CD4-positive, CD25-positive, alpha-beta regulatory T cell (primary cell): ENCODE results near the gene APOA1. TPM values are rescaled to one million over a fixed set of nuclear protein-coding genes. Genes with fewer than 3 reads are reported as not detected.

ENCODE experiments used
- ATAC-seq, 2 donors: fragments of 150-1000 bp; cut with Tn5 transposase; one replicate each; pipeline ENCODE4 v1.10.0; 2021; ENCODE audit warnings: low read depth in 2 of 2, moderate number of reproducible peaks in 2 of 2, moderate library complexity in 1 of 2
- DNase-seq, 3 donors: peaks; one replicate each; pipeline versions ENCODE4 v3.0.0 to v3.0.0-alpha.2; 2012 to 2022; ENCODE audit warnings: mixed read lengths in 1 of 3
- H3K27ac ChIP-seq: one replicate; pipeline ENCODE4 v1.7.0; 2013; ENCODE audit warnings: mild to moderate bottlenecking, low read length; ENCODE audit not compliant: insufficient read depth, poor library complexity, severe bottlenecking
- H3K27me3 ChIP-seq: one replicate; pipeline ENCODE4 v1.7.0; 2013; ENCODE audit warnings: low read length; ENCODE audit not compliant: control insufficient read depth, insufficient read depth
- H3K36me3 ChIP-seq: one replicate; pipeline ENCODE4 v1.7.0; 2013; ENCODE audit warnings: mild to moderate bottlenecking, low read length, moderate library complexity; ENCODE audit not compliant: control insufficient read depth, insufficient read depth
- H3K4me1 ChIP-seq: 2 replicates; pipeline ENCODE4 v1.7.0; 2013; ENCODE audit warnings: mild to moderate bottlenecking, low read length; ENCODE audit not compliant: insufficient read depth, control insufficient read depth, poor library complexity, severe bottlenecking
- H3K4me3 ChIP-seq: one replicate; pipeline ENCODE4 v1.7.0; 2013; ENCODE audit warnings: low read depth, mild to moderate bottlenecking, low read length, moderate library complexity
- H3K9me3 ChIP-seq, 2 experiments: 1 replicate in 1 of 2; 2 replicates in 1 of 2; pipeline ENCODE4 v1.7.0; 2013; ENCODE audit warnings: low read length in 2 of 2, mild to moderate bottlenecking in 1 of 2, moderate library complexity in 1 of 2; ENCODE audit not compliant: control insufficient read depth in 2 of 2
- H3K27ac Mint-ChIP-seq, 3 donors: one replicate each; pipeline ENCODE4 v1.8.0; 2020 to 2022; ENCODE audit warnings: mild to moderate bottlenecking in 3 of 3, mixed read lengths in 3 of 3, moderate library complexity in 2 of 3
- H3K27me3 Mint-ChIP-seq: one replicate; pipeline ENCODE4 v1.8.0; 2022; ENCODE audit warnings: mild to moderate bottlenecking, mixed read lengths
- H3K36me3 Mint-ChIP-seq: one replicate; pipeline ENCODE4 v1.8.0; 2020; ENCODE audit warnings: mixed read lengths
- H3K4me1 Mint-ChIP-seq, 4 donors: one replicate each; pipeline ENCODE4 v1.8.0; 2020 to 2022; ENCODE audit warnings: mixed read lengths in 4 of 4, mild to moderate bottlenecking in 1 of 4
- H3K4me3 Mint-ChIP-seq, 4 donors: one replicate each; pipeline ENCODE4 v1.8.0; 2020 to 2022; ENCODE audit warnings: mild to moderate bottlenecking in 4 of 4, mixed read lengths in 4 of 4, moderate library complexity in 3 of 4
- H3K9me3 Mint-ChIP-seq, 7 donors: one replicate each; pipeline ENCODE4 v1.8.0; 2020 to 2022; ENCODE audit warnings: mixed read lengths in 7 of 7, mild to moderate bottlenecking in 3 of 7, moderate library complexity in 2 of 7
- polyA plus RNA-seq, 4 donors: library from polyadenylated mRNA; unstranded; fragments of 300-500 nt; fragmentation: Illumina TruSeq; gene quantifications; one replicate each; pipeline ENCODE4 v1.2.3, GENCODE V29; 2021
- total RNA-seq: library from RNA; stranded (reverse); gene quantifications from one replicate; pipeline ENCODE4 v1.2.3, GENCODE V29; 2022

Gene APOA1
- total and polyA plus RNA-seq, 5 donors from 2014 or later: 0.34 TPM; not detected in 4

- peaks cover 0 to 1% (median 0%) of the 10 kb centered on the region in 7 donors for H3K9me3 Mint-ChIP-seq
Measured at GRCh38 chr11:116874251-116874650, 36.8 kb upstream of the APOA1 start.

DNA sequence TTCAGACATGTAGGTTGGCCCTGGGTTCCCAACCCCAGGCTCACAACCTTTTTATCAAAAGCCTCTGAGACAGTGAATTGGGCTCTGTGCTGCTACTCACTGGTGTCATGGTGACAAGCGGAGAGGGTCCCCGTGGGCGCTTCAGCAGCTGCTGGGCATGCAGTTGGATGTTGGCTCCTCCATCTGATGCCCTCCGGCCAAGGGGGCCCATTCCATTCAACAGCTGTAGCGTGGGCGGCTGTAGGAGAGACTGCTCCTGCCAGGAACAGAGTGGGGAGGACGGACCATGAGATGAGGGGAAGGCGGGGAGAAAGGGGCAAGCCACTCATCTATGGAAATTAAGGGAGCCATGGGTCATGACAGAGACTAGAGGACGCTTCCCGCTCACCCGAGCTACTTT, 36.0 kb upstream of the APOA1 start:
- Histone ChIP-seq H3K9me3 (no peaks in the 10 kb centered on the region), H3K36me3 (peaks cover 69% of the 10 kb centered on the region), H3K4me3 (no peak overlapping the region), H3K27ac (no peak overlapping the region), H3K4me1 (no peaks in the 10 kb centered on the region), H3K27me3 (no peaks in the 10 kb centered on the region)
- H3K9me3 Mint-ChIP-seq: peaks cover 0 to 1% (median 0%) of the 10 kb centered on the region in 7 donors
- H3K4me1 Mint-ChIP-seq: peaks cover 0 to 10% (median 0%) of the 10 kb centered on the region in 4 donors
- ATAC-seq: no peak
- peaks cover 57% of the 10 kb centered on the region for H3K36me3 Mint-ChIP-seq
- no peak for DNase-seq
- no peaks in the 10 kb centered on the region for H3K27me3 Mint-ChIP-seq
- H3K4me3 Mint-ChIP-seq: no peak overlapping the region
- no peak overlapping the region for H3K27ac Mint-ChIP-seq

More at GRCh38 chr11:116874251-116874650, 36.8 kb upstream of the APOA1 start:
- ATAC-seq: no peak
- H3K27me3 ChIP-seq: no peaks in the 10 kb centered on the region
- H3K27ac ChIP-seq: no peak overlapping the region
- H3K27me3 Mint-ChIP-seq: no peaks in the 10 kb centered on the region
- no peak for DNase-seq
- no peaks in the 10 kb centered on the region for H3K4me1 ChIP-seq
- H3K4me3 ChIP-seq: no peak overlapping the region
- H3K36me3 Mint-ChIP-seq: peaks cover 53% of the 10 kb centered on the region
- no peak overlapping the region for H3K4me3 Mint-ChIP-seq
- no peaks in the 10 kb centered on the region for H3K9me3 ChIP-seq
- H3K4me1 Mint-ChIP-seq: peaks cover 0 to 10% (median 0%) of the 10 kb centered on the region in 4 donors
- peaks cover 60% of the 10 kb centered on the region for H3K36me3 ChIP-seq
- H3K27ac Mint-ChIP-seq: peak overlapping the region in 2 of 3 donors; percentile 29 to 71

DNA sequence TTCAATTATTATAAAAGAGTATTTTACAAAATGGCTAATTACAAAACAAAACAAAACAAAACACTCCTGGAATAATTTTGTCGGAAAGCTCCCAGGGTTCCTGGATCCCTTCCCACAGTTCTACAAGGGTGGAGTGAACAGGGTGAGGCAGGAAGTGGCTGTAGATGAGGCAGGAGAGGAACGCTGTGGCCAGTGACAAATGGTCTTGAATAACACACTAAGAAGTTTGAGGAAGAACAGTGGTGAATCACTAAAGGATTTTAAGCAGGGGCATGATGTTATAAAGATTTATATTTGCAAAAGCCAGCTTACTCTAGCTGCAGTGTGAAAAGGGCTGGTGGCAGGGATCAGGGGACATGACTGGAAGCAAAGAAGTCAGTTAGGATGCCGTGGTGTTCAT, 33.8 kb upstream of the APOA1 start:
- no peak for DNase-seq
- Mint-ChIP-seq H3K4me3 (no peak overlapping the region), H3K27me3 (no peaks in the 10 kb centered on the region), H3K9me3 (peaks cover 0 to 1% (median 0%) of the 10 kb centered on the region in 7 donors), H3K27ac (peak overlapping the region; percentile 6 to 91 (median 71)), H3K36me3 (peaks cover 75% of the 10 kb centered on the region), H3K4me1 (peaks cover 0 to 10% (median 0%) of the 10 kb centered on the region in 4 donors)
- H3K4me3 ChIP-seq: no peak overlapping the region
- H3K36me3 ChIP-seq: peaks cover 83% of the 10 kb centered on the region
- H3K4me1 ChIP-seq: no peaks in the 10 kb centered on the region
- H3K27ac ChIP-seq: no peak overlapping the region
- H3K9me3 ChIP-seq: no peaks in the 10 kb centered on the region
- H3K27me3 ChIP-seq: no peaks in the 10 kb centered on the region
- no peak for ATAC-seq

- ATAC-seq (no peak), DNase-seq (no peak)
- H3K4me3 Mint-ChIP-seq: no peak overlapping the region
- H3K36me3 Mint-ChIP-seq: peaks cover 74% of the 10 kb centered on the region
- H3K27ac Mint-ChIP-seq: peak overlapping the region; percentile 48 to 75 (median 61)
- H3K36me3 ChIP-seq: peaks cover 83% of the 10 kb centered on the region
- no peaks in the 10 kb centered on the region for H3K9me3 ChIP-seq
- no peak overlapping the region for H3K27ac ChIP-seq
- no peaks in the 10 kb centered on the region for H3K4me1 ChIP-seq
- peaks cover 0 to 1% (median 0%) of the 10 kb centered on the region in 7 donors for H3K9me3 Mint-ChIP-seq
- no peak overlapping the region for H3K4me3 ChIP-seq
- no peaks in the 10 kb centered on the region for H3K27me3 ChIP-seq
- no peaks in the 10 kb centered on the region for H3K27me3 Mint-ChIP-seq
- peaks cover 0 to 11% (median 0%) of the 10 kb centered on the region in 4 donors for H3K4me1 Mint-ChIP-seq
Measured at GRCh38 chr11:116870054-116870453, 32.6 kb upstream of the APOA1 start.

DNA sequence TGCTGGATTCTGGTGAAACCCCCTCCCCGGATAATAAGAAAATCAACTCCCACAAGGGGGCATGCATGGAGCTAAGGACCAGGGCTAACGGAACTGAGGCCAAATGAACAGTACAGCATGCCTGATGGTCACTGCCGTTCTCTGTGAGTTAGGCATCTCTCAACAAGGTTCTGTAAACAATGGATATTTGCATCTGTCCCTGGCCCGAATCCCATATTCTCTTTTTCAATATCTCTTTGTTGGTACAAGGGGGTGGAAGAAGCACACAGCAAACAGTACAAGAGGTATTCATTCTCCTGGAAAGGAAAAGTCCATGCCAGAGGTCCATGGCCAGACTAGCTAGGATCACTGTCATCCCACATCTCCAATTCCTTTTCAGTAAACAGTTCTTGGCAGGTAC, 32.2 kb upstream of the APOA1 start:
- peak overlapping the region in 2 of 3 donors; percentile 61 to 75 for H3K27ac Mint-ChIP-seq

GRCh38 chr11:116868066-116868465, 30.6 kb upstream of the APOA1 start:
- H3K4me3 ChIP-seq: no peak overlapping the region
- no peak for ATAC-seq
- H3K27me3 ChIP-seq: no peaks in the 10 kb centered on the region
- Mint-ChIP-seq H3K9me3 (peaks cover 0 to 1% (median 0%) of the 10 kb centered on the region in 7 donors), H3K4me1 (peaks cover 0 to 11% (median 0%) of the 10 kb centered on the region in 4 donors), H3K27me3 (no peaks in the 10 kb centered on the region), H3K36me3 (peaks cover 74% of the 10 kb centered on the region), H3K27ac (peak overlapping the region in 2 of 3 donors; percentile 29 to 58), H3K4me3 (no peak overlapping the region)
- H3K27ac ChIP-seq: no peak overlapping the region
- H3K9me3 ChIP-seq: no peaks in the 10 kb centered on the region
- DNase-seq: no peak
- peaks cover 83% of the 10 kb centered on the region for H3K36me3 ChIP-seq
- H3K4me1 ChIP-seq: no peaks in the 10 kb centered on the region

More for the DNA sequence above, 32.2 kb upstream of the APOA1 start:
- Histone ChIP-seq H3K9me3 (no peaks in the 10 kb centered on the region), H3K27me3 (no peaks in the 10 kb centered on the region), H3K4me3 (no peak overlapping the region), H3K36me3 (peaks cover 82% of the 10 kb centered on the region), H3K4me1 (no peaks in the 10 kb centered on the region), H3K27ac (no peak overlapping the region)
- H3K36me3 Mint-ChIP-seq: peaks cover 71% of the 10 kb centered on the region
- ATAC-seq (no peak), DNase-seq (no peak)
- H3K9me3 Mint-ChIP-seq: peaks cover 0 to 1% (median 0%) of the 10 kb centered on the region in 7 donors
- no peaks in the 10 kb centered on the region for H3K27me3 Mint-ChIP-seq
- H3K4me1 Mint-ChIP-seq: peaks cover 0 to 11% (median 0%) of the 10 kb centered on the region in 4 donors
- H3K4me3 Mint-ChIP-seq: no peak overlapping the region

GRCh38 chr11:116867619-116868018, 30.2 kb upstream of the APOA1 start:
- Histone ChIP-seq H3K36me3 (peaks cover 81% of the 10 kb centered on the region), H3K4me3 (no peak overlapping the region), H3K27me3 (no peaks in the 10 kb centered on the region), H3K27ac (no peak overlapping the region), H3K4me1 (no peaks in the 10 kb centered on the region), H3K9me3 (no peaks in the 10 kb centered on the region)
- Mint-ChIP-seq H3K27ac (peak overlapping the region in 2 of 3 donors; percentile 29 to 38), H3K9me3 (peaks cover 0 to 1% (median 0%) of the 10 kb centered on the region in 7 donors), H3K36me3 (peaks cover 74% of the 10 kb centered on the region), H3K4me3 (no peak overlapping the region), H3K27me3 (no peaks in the 10 kb centered on the region), H3K4me1 (peaks cover 0 to 9% (median 0%) of the 10 kb centered on the region in 4 donors)
- DNase-seq (no peak), ATAC-seq (no peak)

DNA sequence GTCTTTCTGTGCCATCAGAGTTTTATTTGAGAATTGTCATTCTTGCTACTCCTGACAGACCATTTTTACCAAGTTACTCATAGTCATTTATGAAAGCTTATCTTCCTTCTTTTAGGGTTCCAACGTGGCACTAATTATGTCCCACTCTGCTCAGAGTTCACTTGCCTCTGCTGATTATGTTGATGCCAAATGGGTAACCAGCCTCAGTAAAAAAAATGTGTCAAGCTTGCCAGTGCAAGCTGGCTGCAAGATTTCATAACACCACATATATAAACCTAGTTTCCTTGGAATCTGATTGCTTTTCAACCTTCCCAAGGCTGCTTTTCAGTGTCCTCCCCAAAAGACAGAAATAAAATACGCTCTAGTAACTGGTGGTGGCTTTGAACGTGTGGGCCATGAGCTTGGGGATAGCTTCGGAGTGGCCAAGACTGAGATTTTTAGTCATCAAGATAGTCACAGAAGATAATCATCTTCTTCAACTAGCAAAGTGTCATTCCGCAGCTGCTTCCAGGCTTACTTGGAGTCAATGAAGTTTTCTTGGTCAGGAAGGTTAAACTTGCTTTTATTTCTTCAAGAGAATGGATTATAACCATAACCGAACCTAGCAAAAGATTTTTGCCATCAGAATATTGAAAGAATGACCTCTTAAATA, 29.5 kb upstream of the APOA1 start:
- Mint-ChIP-seq H3K4me3 (no peak overlapping the region), H3K9me3 (peaks cover 0 to under 1% (median 0%) of the 10 kb centered on the region in 7 donors), H3K27me3 (no peaks in the 10 kb centered on the region), H3K27ac (peak overlapping the region in 1 of 3 donors; percentile 38), H3K4me1 (peaks cover 0 to 9% (median 0%) of the 10 kb centered on the region in 4 donors), H3K36me3 (peaks cover 78% of the 10 kb centered on the region)
- no peaks in the 10 kb centered on the region for H3K4me1 ChIP-seq
- no peaks in the 10 kb centered on the region for H3K9me3 ChIP-seq
- ATAC-seq (no peak), DNase-seq (no peak)
- H3K27ac ChIP-seq: no peak overlapping the region
- H3K4me3 ChIP-seq: no peak overlapping the region
- H3K27me3 ChIP-seq: no peaks in the 10 kb centered on the region
- H3K36me3 ChIP-seq: peaks cover 85% of the 10 kb centered on the region
